Psoas muscle (tissue), 8 donors: ENCODE measurements around the gene ESPN. TPM values are rescaled to one million over a fixed set of nuclear protein-coding genes. Genes with fewer than 3 reads are reported as not detected.
"Not testable (repeated sequence)": the region's sequence is repeated elsewhere in the genome, so short reads cannot be mapped to it uniquely, and the experiment has no call there.

ENCODE experiments used
- ATAC-seq, 4 donors: fragments of 200-7000 bp; cut with Tn5 transposase; one replicate each; pipeline ENCODE4 v1.9.1; 2020; ENCODE audit warnings: moderate library complexity in 3 of 4, mild to moderate bottlenecking in 2 of 4
- DNase-seq, 2 donors: peaks; one replicate each; pipeline ENCODE4 v3.0.0-alpha.2; 2020
- H3K27ac ChIP-seq: fragments of 200-600 bp; one replicate; pipeline ENCODE4 v1.8.0; 2022
- H3K27me3 ChIP-seq, 3 donors: fragments of 200-600 bp in 1 of 3; one replicate each; pipeline versions ENCODE4 v1.6.1 to v1.8.0; 2013 to 2022; ENCODE audit warnings: low read length in 2 of 3, mild to moderate bottlenecking in 2 of 3, moderate library complexity in 1 of 3; ENCODE audit not compliant: insufficient read depth in 3 of 3
- H3K36me3 ChIP-seq, 2 donors: fragments of 200-600 bp in 1 of 2; one replicate each; pipeline versions ENCODE4 v1.6.1 to v1.8.0; 2013 to 2022; ENCODE audit warnings: low read depth in 1 of 2, mild to moderate bottlenecking in 1 of 2, moderate library complexity in 1 of 2; ENCODE audit not compliant: insufficient read depth in 1 of 2
- H3K4me1 ChIP-seq: fragments of 200-600 bp; one replicate; pipeline ENCODE4 v1.8.0; 2022
- H3K4me3 ChIP-seq: fragments of 200-600 bp; one replicate; pipeline ENCODE4 v1.8.0; 2022; ENCODE audit warnings: mild to moderate bottlenecking
- H3K9me3 ChIP-seq: fragments of 200-600 bp; one replicate; pipeline ENCODE4 v1.8.0; 2022
- WGBS, 3 donors: extraction: QIAGEN DNeasy Blood & Tissue Kit; methylation state at CpG; one replicate each; pipeline versions ENCODE4 v1.1.6 to v1.1.7; 2013; 5-methylcytosine and 5-hydroxymethylcytosine counted together
- intact Hi-C, 2 donors: fragments of 100-400 bp; cut with DNase I; formaldehyde crosslinking; loops; one replicate each; pipeline versions ENCODE4 v1.11.0 to v1.14.2; 2022
- polyA plus RNA-seq, 3 donors: library from polyadenylated mRNA; stranded (reverse); fragments of 200-250 nt; gene quantifications; one replicate each; pipeline ENCODE4 v1.2.3, GENCODE V29; 2013
- total RNA-seq, 4 donors: library from RNA; stranded (reverse); fragmentation: NEBNext Ultra II Directional in 2 of 4; extraction: Animal tissue kit (Norgen Biotek cat#: 25700) in 2 of 4; gene quantifications; one replicate each; pipeline versions ENCODE4 v1.2.1 to v1.2.4, GENCODE V29; 2021 to 2023
- TF ChIP-seq, protein P1 (sequence below): fragments of 200-600 bp; IDR thresholded peaks from one replicate; pipeline ENCODE4 v1.8.0; 2022; ENCODE audit warnings: antibody characterized with exemption
- donor health status: healthy with polysubstance abuse.
- donor health status: DM: no; HTN: no; CAD: no; lungs with moderate emphysema.
- donor health status: Bipolar disorder and iron deficiency.
- donor health status: healthy.
- donor health status: DM: yes; HTN: yes; CAD: no.
- donor health status: DM: no; HTN: no; CAD: no.
- donor health status: DM: no; HTN: no; CAD: no.
- donor health status: DM: yes; HTN: yes; CAD: no.

ESPN gene
- total and polyA plus RNA-seq, 7 donors: 0.12 TPM; not detected in 6

GRCh38 chr1:6425658-6426057 is 1.1 kb downstream of the ESPN start:
- no peaks in the 10 kb centered on the region for H3K36me3 ChIP-seq
- no peak overlapping the region for H3K27ac ChIP-seq
- no peak overlapping the region for H3K4me3 ChIP-seq
- intact Hi-C loops: no loop called here
- H3K9me3 ChIP-seq: no peaks in the 10 kb centered on the region
- DNase-seq (no peak), ATAC-seq (no peak)
- WGBS, 3 donors: 66 to 77% (median 71%) methylated on average over 6 of the region's 6 CpGs
- TF ChIP-seq, protein P1, sequence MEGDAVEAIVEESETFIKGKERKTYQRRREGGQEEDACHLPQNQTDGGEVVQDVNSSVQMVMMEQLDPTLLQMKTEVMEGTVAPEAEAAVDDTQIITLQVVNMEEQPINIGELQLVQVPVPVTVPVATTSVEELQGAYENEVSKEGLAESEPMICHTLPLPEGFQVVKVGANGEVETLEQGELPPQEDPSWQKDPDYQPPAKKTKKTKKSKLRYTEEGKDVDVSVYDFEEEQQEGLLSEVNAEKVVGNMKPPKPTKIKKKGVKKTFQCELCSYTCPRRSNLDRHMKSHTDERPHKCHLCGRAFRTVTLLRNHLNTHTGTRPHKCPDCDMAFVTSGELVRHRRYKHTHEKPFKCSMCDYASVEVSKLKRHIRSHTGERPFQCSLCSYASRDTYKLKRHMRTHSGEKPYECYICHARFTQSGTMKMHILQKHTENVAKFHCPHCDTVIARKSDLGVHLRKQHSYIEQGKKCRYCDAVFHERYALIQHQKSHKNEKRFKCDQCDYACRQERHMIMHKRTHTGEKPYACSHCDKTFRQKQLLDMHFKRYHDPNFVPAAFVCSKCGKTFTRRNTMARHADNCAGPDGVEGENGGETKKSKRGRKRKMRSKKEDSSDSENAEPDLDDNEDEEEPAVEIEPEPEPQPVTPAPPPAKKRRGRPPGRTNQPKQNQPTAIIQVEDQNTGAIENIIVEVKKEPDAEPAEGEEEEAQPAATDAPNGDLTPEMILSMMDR: no peak
- H3K4me1 ChIP-seq: peaks cover 4% of the 10 kb centered on the region
- peaks cover 0 to 90% (median 28%) of the 10 kb centered on the region in 3 donors for H3K27me3 ChIP-seq

GRCh38 chr1:6426277-6426971 is 1.8 kb downstream of the ESPN start:
- DNase-seq (no peak), ATAC-seq (no peak)
- 72 to 92% (median 81%) methylated on average over 9 of the region's 9 CpGs for WGBS, 3 donors
- peaks cover 0 to 85% (median 24%) of the 10 kb centered on the region in 3 donors for H3K27me3 ChIP-seq
- H3K9me3 ChIP-seq: no peaks in the 10 kb centered on the region
- no peaks in the 10 kb centered on the region for H3K36me3 ChIP-seq
- TF ChIP-seq, protein P1: no peak
- peaks cover 4% of the 10 kb centered on the region for H3K4me1 ChIP-seq
- intact Hi-C loops: no loop called here
- H3K27ac ChIP-seq: no peak overlapping the region
- H3K4me3 ChIP-seq: no peak overlapping the region

GRCh38 chr1:6426972-6427350 is 2.4 kb downstream of the ESPN start:
- ATAC-seq: no peak
- Histone ChIP-seq H3K36me3 (no peaks in the 10 kb centered on the region), H3K4me3 (no peak overlapping the region), H3K4me1 (peaks cover 4% of the 10 kb centered on the region), H3K9me3 (no peaks in the 10 kb centered on the region), H3K27ac (no peak overlapping the region), H3K27me3 (peaks cover 0 to 80% (median 24%) of the 10 kb centered on the region in 3 donors)
- intact Hi-C loops: no loop called here
- WGBS, 3 donors: 78 to 85% (median 82%) methylated on average over 10 of the region's 10 CpGs
- DNase-seq: no peak
- TF ChIP-seq, protein P1: no peak

DNA sequence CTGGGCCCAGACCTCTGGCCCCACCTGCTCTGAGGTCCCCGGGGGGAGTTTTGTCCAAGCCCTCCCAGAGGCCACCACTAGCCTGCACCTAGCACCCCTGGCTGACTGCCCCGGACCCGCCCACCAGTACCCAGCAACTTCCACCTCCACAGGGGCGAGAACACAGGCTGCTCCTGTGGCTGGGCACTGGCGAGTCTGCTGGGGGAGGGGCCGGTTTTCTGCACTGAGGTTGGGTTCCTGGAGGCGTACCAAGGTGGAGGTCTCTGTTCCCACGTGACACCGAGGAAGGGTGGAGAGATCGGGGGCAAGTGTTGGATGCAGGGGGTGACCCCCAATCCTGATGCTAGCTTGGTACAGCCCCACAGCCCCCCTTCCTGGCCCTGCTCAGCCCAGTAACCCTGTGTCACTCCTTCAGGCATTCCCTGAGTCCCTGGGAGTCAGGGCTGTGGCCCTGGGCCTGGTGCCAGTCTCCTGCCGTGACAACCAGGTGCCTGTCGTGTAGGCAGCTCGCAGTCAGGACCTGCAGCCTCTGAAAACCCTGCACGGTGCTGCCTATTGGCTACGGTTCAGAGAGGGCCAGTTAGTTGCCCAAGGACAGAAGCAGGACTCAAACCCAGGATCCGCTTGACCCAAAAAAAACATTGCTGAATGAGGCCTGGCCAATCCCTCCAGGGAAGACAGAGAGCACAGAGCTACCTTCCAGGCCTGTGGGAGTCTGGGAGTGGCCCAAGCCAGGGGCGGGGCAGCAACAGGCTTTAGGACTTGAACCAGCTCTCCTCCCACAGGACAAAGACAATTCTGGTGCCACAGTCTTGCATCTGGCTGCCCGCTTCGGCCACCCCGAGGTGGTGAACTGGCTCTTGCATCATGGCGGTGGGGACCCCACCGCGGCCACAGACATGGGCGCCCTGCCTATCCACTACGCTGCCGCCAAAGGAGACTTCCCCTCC is 3.1 kb downstream of the ESPN start:
- Histone ChIP-seq H3K4me3 (no peak overlapping the region), H3K36me3 (no peaks in the 10 kb centered on the region), H3K4me1 (peaks cover 4% of the 10 kb centered on the region), H3K27ac (no peak overlapping the region), H3K9me3 (no peaks in the 10 kb centered on the region), H3K27me3 (peaks cover 0 to 72% (median 26%) of the 10 kb centered on the region in 3 donors)
- TF ChIP-seq, protein P1: no peak
- no peak for ATAC-seq
- 78 to 82% (median 79%) methylated on average over 26 of the region's 26 CpGs for WGBS, 3 donors
- intact Hi-C loops: no loop called here
- no peak for DNase-seq

- DNase-seq, H3K4me1 ChIP-seq, H3K9me3 ChIP-seq, H3K27ac ChIP-seq, ATAC-seq, H3K4me3 ChIP-seq, intact Hi-C loops, H3K36me3 ChIP-seq: not testable (repeated sequence)
- H3K27me3 ChIP-seq: peaks cover 0 to 71% (median 26%) of the 10 kb centered on the region in 3 donors
- 58 to 69% (median 67%) methylated on average over 4 to 6 of the region's 6 CpGs for WGBS, 3 donors
Measured at GRCh38 chr1:6428453-6428852, 3.9 kb downstream of the ESPN start.

- H3K4me1 ChIP-seq, ATAC-seq, H3K4me3 ChIP-seq, intact Hi-C loops, H3K9me3 ChIP-seq, DNase-seq, H3K36me3 ChIP-seq, H3K27ac ChIP-seq: not testable (repeated sequence)
- 31 to 38% (median 32%) methylated on average over 19 of the region's 19 CpGs for WGBS, 3 donors
- H3K27me3 ChIP-seq: peaks cover 0 to 58% (median 16%) of the 10 kb centered on the region in 3 donors
Measured at GRCh38 chr1:6429660-6430411, 5.3 kb downstream of the ESPN start.
